CD14-positive monocyte (primary cell): ENCODE data around the gene ANKRD9. TPM values are rescaled to one million over a fixed set of nuclear protein-coding genes. Genes with fewer than 3 reads are reported as not detected.

Experiments
- DNase-seq, 3 donors: peaks; one replicate each; pipeline ENCODE4 v3.0.0-alpha.2; 2011 to 2022
- H2AFZ ChIP-seq: 2 replicates; pipeline ENCODE4 v1.6.0; 2012; ENCODE audit warnings: mild to moderate bottlenecking, low read depth, low read length, inconsistent platforms; ENCODE audit not compliant: insufficient read depth, poor library complexity, severe bottlenecking
- H3K27ac ChIP-seq, 2 donors: 1 replicate in 1 of 2; 2 replicates in 1 of 2; pipeline ENCODE4 v1.5.1; 2012 to 2013; ENCODE audit warnings: low read length in 2 of 2, control low read depth in 1 of 2, inconsistent platforms in 1 of 2, low read depth in 1 of 2, mild to moderate bottlenecking in 1 of 2
- H3K27me3 ChIP-seq, 2 donors: one replicate each; pipeline versions ENCODE4 v1.6.0 to v1.6.1; 2011 to 2013; ENCODE audit warnings: low read length in 2 of 2; ENCODE audit not compliant: control insufficient read depth in 2 of 2, insufficient read depth in 2 of 2
- H3K36me3 ChIP-seq, 2 donors: replicated peaks in 1 of 2; 1 replicate in 1 of 2; 2 replicates in 1 of 2; pipeline versions ENCODE4 v1.5.1 to v1.6.1; 2012 to 2013; ENCODE audit warnings: low read length in 2 of 2, control low read depth in 1 of 2, inconsistent platforms in 1 of 2, mild to moderate bottlenecking in 1 of 2; ENCODE audit not compliant: insufficient read depth in 2 of 2, control insufficient read depth in 1 of 2
- H3K4me1 ChIP-seq, 2 donors: 1 replicate in 1 of 2; 2 replicates in 1 of 2; pipeline versions ENCODE4 v1.5.1 to v1.6.1; 2012 to 2013; ENCODE audit warnings: low read length in 2 of 2, control low read depth in 1 of 2, inconsistent platforms in 1 of 2, mild to moderate bottlenecking in 1 of 2, moderate library complexity in 1 of 2; ENCODE audit not compliant: insufficient read depth in 2 of 2, control insufficient read depth in 1 of 2
- H3K4me2 ChIP-seq: replicated peaks from 2 replicates; pipeline ENCODE3; 2012; ENCODE audit warnings: low read length, moderate library complexity, mild to moderate bottlenecking; ENCODE audit not compliant: poor library complexity, severe bottlenecking; ENCODE audit errors: extremely low read depth
- H3K4me3 ChIP-seq, 3 experiments: fragments of 200-600 bp in 1 of 3; sonication (generic) in 1 of 3; replicated peaks in 1 of 3; 1 replicate in 2 of 3; 2 replicates in 1 of 3; pipeline ENCODE4 v1.5.1; 2011 to 2013; ENCODE audit warnings: low read length in 3 of 3, mild to moderate bottlenecking in 3 of 3, control low read depth in 2 of 3, low read depth in 2 of 3, inconsistent platforms in 1 of 3, moderate library complexity in 1 of 3
- H3K79me2 ChIP-seq: 2 replicates; pipeline ENCODE4 v1.6.0; 2012; ENCODE audit warnings: mild to moderate bottlenecking, control low read depth, inconsistent platforms, low read length, moderate library complexity; ENCODE audit not compliant: insufficient read depth
- H3K9ac ChIP-seq: 2 replicates; pipeline ENCODE4 v1.6.0; 2017; ENCODE audit warnings: low read length, mild to moderate bottlenecking; ENCODE audit not compliant: insufficient read depth, poor library complexity, severe bottlenecking
- H3K9me3 ChIP-seq, 2 donors: replicated peaks in 1 of 2; 1 replicate in 1 of 2; 2 replicates in 1 of 2; pipeline versions ENCODE4 v1.5.1 to v1.6.1; 2012 to 2013; ENCODE audit warnings: low read length in 2 of 2, control low read depth in 1 of 2; ENCODE audit not compliant: control insufficient read depth in 1 of 2, insufficient read depth in 1 of 2
- H4K20me1 ChIP-seq: 2 replicates; pipeline ENCODE4 v1.6.0; 2012; ENCODE audit warnings: mild to moderate bottlenecking, low read length, control low read depth, moderate library complexity; ENCODE audit not compliant: insufficient read depth
- H3K27ac Mint-ChIP-seq, 7 donors: one replicate each; pipeline ENCODE4 v1.8.0; 2020; ENCODE audit warnings: mild to moderate bottlenecking in 7 of 7, mixed read lengths in 7 of 7, moderate library complexity in 6 of 7, inconsistent platforms in 2 of 7
- H3K27me3 Mint-ChIP-seq, 3 donors: one replicate each; pipeline ENCODE4 v1.8.0; 2021 to 2022; ENCODE audit warnings: low read depth in 3 of 3, mild to moderate bottlenecking in 3 of 3, mixed read lengths in 3 of 3, moderate library complexity in 3 of 3, inconsistent platforms in 1 of 3
- H3K36me3 Mint-ChIP-seq, 2 donors: one replicate each; pipeline ENCODE4 v1.8.0; 2020; ENCODE audit warnings: mixed read lengths in 2 of 2, inconsistent platforms in 1 of 2, mild to moderate bottlenecking in 1 of 2
- H3K4me1 Mint-ChIP-seq: one replicate; pipeline ENCODE4 v1.8.0; 2020; ENCODE audit warnings: mild to moderate bottlenecking, mixed read lengths
- H3K4me3 Mint-ChIP-seq, 2 donors: one replicate each; pipeline ENCODE4 v1.8.0; 2020; ENCODE audit warnings: mild to moderate bottlenecking in 2 of 2, mixed read lengths in 2 of 2, moderate library complexity in 1 of 2
- H3K9me3 Mint-ChIP-seq, 7 donors: one replicate each; pipeline ENCODE4 v1.8.0; 2020 to 2022; ENCODE audit warnings: mixed read lengths in 7 of 7, mild to moderate bottlenecking in 6 of 7, moderate library complexity in 6 of 7, inconsistent platforms in 2 of 7
- CTCF ChIP-seq: fragments of 200-600 bp; IDR thresholded peaks from one replicate; pipeline ENCODE4 v1.8.0; 2022; ENCODE audit warnings: antibody characterized with exemption, mild to moderate bottlenecking
- WGBS: methylation state at CpG from one replicate; pipeline ENCODE4 v1.1.5; 2013; ENCODE audit warnings: missing lambda C conversion rate; ENCODE audit not compliant: insufficient coverage; 5-methylcytosine and 5-hydroxymethylcytosine counted together
- intact Hi-C, 2 donors: fragments of 100-400 bp; cut with micrococcal nuclease; formaldehyde crosslinking; loops; one replicate each; pipeline versions ENCODE4 v1.15.0 to v1.15.1; 2023
- polyA plus RNA-seq, 3 donors: library from polyadenylated mRNA; depleted of rRNA in 1 of 3; unstranded in 2 of 3; stranded (reverse) in 1 of 3; fragments of 300-500 nt in 2 of 3; fragments of >200 nt in 1 of 3; fragmentation: Illumina TruSeq in 2 of 3; gene quantifications; 1 replicate in 2 of 3; 2 replicates in 1 of 3; pipeline ENCODE4 v1.2.3, GENCODE V29; 2012 to 2021

Gene ANKRD9
- polyA plus RNA-seq, 3 donors, result 0.43 to 10.8 (median 0.83) TPM

- Mint-ChIP-seq H3K4me3 (no peak overlapping the region), H3K9me3 (peaks cover 0 to 4% (median 0%) of the 10 kb centered on the region in 7 donors), H3K4me1 (peaks cover 7% of the 10 kb centered on the region), H3K27me3 (peaks cover 6 to 14% (median 12%) of the 10 kb centered on the region in 3 donors), H3K36me3 (peaks cover 0 to 3% of the 10 kb centered on the region in 2 donors), H3K27ac (no peak overlapping the region)
- Histone ChIP-seq H3K4me3 (no peak overlapping the region), H3K79me2 (no peaks in the 10 kb centered on the region), H3K27ac (no peak overlapping the region), H3K4me2 (no peak overlapping the region), H3K9me3 (no peaks in the 10 kb centered on the region), H2AFZ (no peak overlapping the region), H3K27me3 (peaks cover 0 to 4% of the 10 kb centered on the region in 2 donors), H3K9ac (no peak overlapping the region), H3K36me3 (no peaks in the 10 kb centered on the region), H4K20me1 (no peaks in the 10 kb centered on the region), H3K4me1 (peaks cover 0 to 4% of the 10 kb centered on the region in 2 donors)
- intact Hi-C loops, result no loop called here
- no peak for DNase-seq
- TF ChIP-seq CTCF, result no peak
- WGBS, result 90% methylated on average over 7 of the region's 15 CpGs
These were observed 28.5 kb upstream of the ANKRD9 start for GRCh38 chr14:102537981-102538601.

GRCh38 chr14:102532204-102532658 is 22.7 kb upstream of the ANKRD9 start:
- no peak for TF ChIP-seq CTCF
- Histone ChIP-seq H3K9ac (no peak overlapping the region), H3K79me2 (no peaks in the 10 kb centered on the region), H4K20me1 (no peaks in the 10 kb centered on the region), H3K27ac (peak overlapping the region in 1 of 2 donors; percentile 47), H3K36me3 (no peaks in the 10 kb centered on the region), H3K4me3 (no peak overlapping the region), H3K4me2 (no peak overlapping the region), H3K4me1 (peaks cover 38 to 55% of the 10 kb centered on the region in 2 donors), H3K9me3 (no peaks in the 10 kb centered on the region), H3K27me3 (no peaks in the 10 kb centered on the region), H2AFZ (no peak overlapping the region)
- Mint-ChIP-seq H3K27ac (peak overlapping the region in 2 of 7 donors; percentile 18 to 40), H3K4me1 (peaks cover 42% of the 10 kb centered on the region), H3K36me3 (no peaks in the 10 kb centered on the region), H3K9me3 (no peaks in the 10 kb centered on the region), H3K4me3 (no peak overlapping the region), H3K27me3 (peaks cover 0 to 1% (median 1%) of the 10 kb centered on the region in 3 donors)
- intact Hi-C loops, result no loop called here
- 100% methylated on average over 1 of the region's 3 CpGs for WGBS
- DNase-seq, result no peak
